Measurements from ENCODE around the gene TLCD2.
"Not testable (repeated sequence)": the region's sequence is repeated elsewhere in the genome, so short reads cannot be mapped to it uniquely, and the experiment has no call there.

Gene TLCD2

DNA sequence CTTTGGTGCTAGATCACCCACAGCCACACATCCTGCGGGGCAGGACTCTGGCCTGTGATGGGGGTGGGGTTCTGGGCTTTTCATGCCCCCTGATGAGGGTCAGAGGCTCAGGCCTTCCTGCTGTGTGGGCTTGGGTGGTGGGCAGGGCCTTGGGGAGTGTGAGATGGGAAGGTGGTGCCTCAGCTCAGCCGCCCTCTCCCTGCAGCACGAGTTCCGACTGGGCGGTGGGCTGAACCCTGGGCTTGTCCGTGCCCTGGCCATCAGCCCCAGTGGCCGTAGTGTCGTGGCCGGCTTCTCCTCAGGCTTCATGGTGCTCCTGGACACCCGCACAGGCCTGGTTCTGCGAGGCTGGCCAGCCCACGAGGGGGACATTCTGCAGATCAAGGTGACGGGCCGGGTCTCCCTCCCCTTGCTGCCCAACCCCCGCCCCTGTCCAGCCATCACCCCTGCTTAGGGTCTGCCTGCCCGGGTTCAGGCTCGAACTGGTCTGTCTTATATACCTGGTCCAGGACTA lies 25.7 kb upstream of the TLCD2 start:
- DNase-seq = no peak

DNA sequence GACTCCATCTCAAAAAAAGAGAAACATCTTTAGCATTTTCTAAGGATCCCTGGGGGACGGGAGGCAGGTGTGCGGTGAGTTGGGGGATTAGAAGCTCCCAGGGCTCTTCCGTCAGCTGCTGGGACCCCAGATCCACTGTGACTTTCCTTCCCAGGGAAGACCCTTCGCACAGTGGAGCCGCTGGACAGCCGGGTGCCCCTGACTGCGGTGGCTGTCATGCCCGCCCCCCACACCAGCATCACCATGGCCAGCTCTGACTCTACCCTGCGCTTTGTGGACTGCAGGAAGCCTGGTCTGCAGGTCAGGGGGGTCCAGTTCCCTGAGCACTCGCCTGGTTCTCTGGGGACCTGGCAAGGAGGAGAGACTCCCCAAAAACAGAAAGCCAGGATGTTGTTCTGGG lies 25.2 kb upstream of the TLCD2 start:
- DNase-seq = no peak

DNA sequence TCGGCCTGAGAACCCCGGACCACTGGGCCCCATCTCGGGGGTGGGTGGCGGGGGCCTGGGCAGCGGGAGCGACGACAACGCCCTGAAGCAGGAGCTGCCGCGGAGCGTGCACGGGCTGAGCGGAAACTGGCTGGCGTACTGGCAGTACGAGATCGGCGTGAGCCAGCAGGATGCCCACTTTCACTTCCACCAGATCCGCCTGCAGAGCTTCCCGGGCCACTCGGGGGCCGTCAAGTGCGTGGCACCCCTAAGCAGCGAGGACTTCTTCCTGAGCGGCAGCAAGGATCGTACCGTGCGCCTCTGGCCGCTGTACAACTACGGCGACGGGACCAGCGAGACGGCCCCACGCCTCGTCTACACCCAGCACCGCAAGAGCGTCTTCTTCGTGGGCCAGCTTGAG lies 23.6 kb upstream of the TLCD2 start:
- DNase-seq = no peak

DNA sequence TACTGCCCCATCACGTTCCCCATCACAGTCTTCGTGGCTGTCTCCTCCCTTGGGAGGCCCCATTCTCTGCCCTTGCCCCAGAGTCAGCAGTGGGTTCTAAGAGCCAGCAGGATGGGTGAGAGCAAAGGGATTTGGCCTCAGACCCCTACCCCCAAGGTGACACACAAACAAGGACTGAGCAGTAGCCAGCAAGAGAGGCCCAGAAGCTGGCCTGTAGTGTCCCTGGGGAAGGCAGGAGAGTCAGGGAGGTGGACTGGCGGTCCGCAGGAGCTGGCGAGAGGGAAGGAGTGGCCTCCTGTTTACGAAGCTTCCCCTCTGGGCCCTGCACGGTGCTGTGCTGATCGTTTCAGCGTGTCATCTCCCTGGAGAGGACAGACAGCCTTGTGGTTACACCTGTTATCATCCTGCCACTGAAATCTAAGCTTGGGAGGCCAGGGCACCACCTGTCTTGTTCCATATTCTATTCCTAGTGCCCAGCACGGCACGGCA lies 22.7 kb upstream of the TLCD2 start:
- no peak for DNase-seq

DNA sequence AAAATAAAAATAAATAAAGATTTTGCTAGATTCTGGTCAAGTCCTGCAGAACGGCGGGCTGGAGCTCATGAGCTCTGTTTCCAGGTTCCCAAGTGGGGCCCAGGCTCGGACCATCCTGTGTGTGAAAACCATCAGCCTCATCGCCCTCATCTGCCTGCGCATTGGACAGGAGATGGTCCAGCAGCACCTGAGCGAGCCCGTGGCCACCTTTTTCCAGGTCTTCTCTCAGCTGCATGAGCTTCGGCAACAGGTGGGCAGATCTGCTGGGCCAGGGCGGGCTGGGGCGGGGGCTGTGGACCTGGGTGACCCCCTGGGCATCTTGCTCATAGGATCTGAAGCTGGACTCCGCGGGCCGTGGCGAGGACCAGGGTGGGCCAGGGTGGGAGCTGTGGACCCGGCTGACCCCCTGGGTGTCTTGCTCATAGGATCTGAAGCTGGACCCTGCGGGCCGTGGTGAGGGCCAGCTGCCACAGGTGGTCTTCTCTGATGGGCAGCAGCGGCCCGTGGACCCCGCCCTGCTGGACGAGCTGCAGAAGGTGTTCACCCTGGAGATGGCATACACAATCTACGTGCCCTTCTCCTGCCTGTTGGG lies 22.2 kb upstream of the TLCD2 start:
- DNase-seq = no peak

DNA sequence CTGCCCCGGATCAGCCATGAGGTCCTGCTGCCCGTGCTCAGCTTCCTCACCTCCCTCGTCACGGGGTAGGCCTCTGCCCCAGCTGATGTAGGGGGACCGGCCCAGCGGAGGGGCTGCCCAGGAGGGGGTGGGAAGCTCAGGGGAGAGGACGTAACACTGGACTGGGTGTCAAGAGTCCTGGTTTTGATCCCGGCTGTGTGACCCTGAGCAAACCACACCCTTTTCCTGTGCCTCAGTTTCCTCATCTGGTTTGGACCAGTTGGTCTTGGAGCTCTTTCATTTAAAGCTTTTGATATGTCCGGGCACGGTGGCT lies 21.0 kb upstream of the TLCD2 start:
- no peak for DNase-seq

DNA sequence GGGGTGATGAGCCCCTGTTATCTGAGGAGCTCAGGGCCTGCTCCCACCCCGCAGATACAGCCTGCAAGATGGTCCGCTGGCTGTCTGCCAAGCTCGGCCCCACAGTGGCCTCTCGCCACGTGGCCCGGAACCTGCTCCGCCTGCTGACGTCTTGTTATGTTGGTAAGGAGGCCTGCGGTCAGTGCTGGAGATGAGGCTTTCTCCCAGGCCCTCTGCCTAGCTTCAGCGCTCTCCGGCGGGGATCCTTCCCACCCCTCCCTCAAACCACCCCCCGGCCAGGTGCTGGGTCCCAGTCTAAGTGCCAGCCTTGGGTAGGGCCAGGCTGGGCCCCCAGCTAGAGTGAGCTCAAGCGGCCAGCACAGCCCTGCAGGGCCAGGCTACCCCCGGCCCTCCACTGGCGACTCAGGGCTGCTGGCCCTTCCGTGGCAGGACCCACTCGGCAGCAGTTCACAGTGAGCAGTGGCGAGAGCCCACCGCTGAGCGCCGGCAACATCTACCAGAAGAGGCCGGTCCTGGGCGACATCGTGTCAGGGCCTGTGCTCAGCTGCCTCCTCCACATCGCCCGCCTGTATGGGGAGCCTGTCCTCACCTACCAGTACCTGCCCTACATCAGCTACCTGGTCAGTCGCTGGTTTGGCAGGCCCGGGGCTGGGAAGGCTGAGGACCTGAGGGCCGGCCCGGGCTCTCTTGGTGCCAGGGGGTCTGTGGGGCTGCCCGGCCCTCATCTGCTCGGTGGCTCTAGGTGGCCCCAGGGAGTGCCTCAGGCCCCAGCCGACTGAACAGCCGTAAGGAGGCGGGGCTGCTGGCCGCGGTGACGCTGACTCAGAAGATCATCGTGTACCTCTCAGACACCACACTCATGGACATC lies 20.4 kb upstream of the TLCD2 start:
- no peak for DNase-seq

DNA sequence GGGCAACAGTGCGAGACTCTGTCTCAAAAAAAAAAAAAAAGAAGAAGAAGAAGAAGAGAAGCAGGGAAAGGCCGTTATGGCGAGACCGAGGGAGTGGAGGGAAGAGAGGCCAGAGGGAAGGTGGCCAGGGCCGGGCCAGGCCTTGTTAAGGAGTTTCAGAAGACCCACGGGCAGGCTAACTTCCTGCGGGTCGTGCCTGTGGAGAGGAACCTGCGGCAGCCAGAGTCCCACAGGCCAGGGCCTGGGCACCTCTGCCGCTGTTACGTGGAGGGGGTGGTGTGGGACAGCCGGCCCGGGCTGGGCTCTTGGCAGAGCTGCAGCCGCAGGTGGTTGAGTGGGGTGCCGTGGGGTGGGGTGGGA lies 19.8 kb upstream of the TLCD2 start:
- DNase-seq = no peak

DNA sequence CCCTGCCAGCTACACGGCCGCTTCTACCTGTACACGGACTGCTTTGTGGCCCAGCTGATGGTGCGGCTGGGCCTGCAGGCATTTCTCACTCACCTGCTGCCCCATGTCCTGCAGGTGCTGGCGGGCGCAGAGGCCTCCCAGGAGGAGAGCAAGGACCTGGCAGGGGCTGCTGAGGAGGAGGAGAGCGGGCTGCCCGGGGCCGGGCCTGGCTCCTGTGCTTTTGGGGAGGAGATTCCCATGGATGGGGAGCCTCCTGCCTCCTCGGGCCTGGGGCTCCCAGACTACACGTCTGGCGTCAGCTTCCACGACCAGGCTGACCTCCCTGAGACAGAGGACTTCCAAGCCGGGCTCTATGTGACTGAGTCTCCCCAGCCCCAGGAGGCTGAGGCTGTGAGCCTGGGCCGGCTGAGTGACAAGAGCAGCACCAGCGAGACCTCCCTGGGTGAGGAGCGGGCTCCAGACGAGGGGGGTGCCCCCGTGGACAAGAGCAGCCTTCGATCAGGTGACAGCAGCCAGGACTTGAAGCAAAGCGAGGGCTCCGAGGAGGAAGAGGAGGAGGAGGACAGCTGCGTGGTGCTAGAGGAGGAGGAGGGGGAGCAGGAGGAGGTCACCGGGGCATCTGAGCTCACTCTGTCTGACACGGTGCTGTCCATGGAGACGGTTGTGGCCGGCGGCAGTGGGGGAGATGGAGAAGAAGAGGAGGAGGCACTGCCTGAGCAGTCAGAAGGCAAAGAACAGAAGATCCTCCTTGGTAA lies 17.9 kb upstream of the TLCD2 start:
- DNase-seq = no peak

DNA sequence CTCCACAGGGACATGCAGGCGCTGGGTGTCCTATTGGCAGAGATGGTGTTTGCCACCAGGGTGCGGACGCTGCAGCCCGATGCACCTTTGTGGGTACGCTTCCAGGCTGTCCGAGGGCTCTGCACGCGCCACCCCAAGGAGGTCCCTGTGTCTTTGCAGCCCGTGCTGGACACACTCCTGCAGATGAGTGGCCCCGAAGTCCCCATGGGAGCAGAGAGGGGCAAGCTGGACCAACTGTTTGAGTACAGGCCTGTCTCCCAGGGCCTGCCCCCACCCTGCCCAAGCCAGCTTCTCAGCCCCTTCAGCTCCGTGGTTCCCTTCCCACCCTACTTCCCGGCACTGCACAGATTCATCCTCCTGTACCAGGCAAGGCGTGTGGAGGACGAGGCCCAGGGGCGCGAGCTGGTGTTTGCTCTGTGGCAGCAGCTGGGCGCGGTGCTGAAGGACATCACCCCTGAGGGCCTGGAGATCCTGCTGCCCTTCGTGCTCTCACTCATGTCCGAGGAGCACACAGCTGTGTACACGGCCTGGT lies 17.1 kb upstream of the TLCD2 start:
- DNase-seq = no peak

DNA sequence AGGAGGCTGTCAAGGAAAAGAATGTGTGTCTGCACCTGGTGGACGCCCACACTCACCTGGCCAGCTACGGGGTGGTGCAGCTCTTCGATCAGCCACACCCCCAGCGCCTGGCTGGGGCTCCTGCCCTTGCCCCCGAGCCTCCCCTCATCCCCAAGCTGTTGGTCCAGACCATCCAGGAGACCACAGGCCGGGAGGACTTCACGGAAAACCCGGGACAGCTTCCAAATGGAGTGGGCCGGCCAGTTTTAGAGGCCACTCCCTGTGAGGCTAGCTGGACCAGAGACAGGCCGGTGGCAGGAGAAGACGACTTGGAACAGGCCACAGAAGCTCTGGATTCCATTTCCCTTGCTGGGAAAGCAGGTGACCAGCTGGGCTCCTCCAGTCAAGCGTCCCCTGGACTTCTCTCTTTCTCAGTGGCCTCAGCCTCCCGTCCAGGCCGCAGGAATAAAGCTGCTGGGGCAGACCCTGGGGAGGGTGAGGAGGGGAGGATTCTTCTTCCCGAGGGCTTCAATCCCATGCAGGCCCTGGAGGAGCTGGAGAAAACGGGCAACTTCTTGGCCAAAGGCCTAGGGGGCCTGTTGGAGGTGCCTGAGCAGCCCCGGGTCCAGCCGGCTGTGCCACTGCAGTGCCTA lies 16.6 kb upstream of the TLCD2 start:
- no peak for DNase-seq

DNA sequence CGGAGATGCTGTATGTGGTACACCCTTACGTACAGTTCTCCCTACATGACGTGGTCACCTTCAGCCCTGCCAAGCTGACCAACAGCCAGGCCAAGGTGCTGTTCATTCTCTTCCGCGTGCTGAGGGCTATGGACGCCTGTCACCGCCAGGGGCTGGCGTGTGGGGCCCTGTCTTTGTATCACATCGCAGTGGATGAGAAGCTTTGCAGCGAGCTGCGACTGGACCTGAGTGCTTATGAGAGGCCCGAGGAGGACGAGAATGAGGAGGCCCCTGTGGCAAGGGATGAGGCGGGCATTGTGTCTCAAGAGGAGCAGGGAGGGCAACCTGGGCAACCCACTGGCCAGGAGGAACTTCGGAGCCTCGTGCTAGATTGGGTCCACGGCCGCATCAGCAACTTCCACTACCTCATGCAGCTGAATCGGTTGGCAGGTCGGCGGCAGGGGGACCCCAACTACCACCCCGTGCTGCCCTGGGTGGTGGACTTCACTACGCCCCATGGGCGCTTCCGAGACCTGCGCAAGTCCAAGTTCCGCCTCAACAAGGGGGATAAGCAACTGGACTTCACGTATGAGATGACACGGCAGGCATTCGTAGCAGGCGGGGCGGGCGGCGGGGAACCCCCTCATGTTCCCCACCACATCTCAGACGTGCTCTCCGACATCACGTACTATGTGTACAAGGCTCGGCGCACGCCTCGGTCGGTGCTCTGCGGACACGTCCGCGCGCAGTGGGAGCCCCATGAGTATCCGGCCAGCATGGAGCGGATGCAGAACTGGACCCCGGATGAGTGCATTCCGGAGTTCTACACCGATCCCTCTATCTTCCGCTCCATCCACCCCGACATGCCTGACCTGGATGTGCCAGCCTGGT lies 15.7 kb upstream of the TLCD2 start:
- no peak for DNase-seq

DNA sequence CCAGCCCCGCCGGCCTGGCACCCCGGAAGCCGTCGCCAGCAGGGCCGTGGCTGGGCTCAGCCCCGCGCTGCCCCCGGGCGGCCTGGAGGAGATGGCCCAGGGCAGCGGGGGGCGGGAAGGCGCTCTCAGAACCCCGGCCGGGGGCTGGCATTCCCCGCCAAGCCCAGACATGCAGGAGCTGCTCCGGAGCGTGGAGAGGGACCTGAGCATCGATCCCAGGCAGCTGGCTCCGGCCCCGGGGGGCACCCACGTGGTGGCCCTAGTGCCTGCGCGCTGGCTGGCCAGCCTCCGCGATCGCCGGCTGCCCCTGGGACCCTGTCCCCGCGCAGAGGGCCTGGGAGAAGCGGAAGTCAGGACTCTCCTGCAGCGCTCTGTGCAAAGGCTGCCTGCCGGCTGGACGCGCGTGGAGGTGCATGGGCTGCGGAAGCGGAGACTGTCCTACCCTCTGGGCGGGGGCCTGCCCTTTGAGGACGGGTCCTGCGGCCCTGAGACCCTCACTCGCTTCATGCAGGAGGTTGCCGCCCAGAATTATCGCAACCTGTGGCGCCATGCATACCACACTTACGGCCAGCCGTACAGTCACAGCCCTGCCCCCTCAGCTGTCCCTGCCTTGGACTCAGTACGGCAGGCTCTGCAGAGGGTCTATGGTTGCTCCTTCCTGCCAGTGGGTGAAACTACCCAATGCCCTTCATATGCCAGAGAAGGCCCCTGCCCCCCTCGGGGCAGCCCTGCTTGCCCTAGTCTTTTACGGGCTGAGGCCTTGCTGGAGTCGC lies 14.9 kb upstream of the TLCD2 start:
- DNase-seq = no peak

DNA sequence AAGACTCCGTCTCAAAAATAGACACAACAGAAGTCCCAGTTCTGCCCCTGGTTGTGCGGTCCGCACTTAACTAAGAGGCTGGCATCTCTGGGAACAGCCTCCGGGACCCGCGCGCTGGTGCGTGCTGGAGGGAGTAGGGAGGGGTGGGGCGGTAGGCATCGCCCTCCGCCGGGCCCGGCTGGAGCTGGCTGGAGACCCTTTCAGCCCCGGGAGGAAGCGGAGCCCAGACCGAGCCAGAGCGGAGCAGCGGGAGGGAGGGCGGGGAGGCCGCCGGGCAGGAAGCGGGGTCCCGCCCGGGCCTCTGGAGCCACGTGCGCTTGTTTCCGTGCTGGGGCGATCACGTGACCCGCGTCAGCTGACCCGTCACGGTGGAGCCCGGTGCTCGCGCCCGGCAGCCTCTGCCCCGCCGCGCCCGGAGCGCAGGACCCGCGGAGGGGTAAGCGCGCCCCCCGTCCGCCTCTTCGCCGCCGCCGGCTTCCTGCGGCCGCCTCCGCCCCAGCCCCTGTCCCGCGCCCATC lies 14.2 kb upstream of the TLCD2 start, which contains the start of gene WDR81:
TSS of gene WDR81 (plus strand) at position 354 of the 518 bp plus-strand sequence. CDS start 256 bp downstream, outside the sequence.
- peak; percentile 86 for DNase-seq

DNA sequence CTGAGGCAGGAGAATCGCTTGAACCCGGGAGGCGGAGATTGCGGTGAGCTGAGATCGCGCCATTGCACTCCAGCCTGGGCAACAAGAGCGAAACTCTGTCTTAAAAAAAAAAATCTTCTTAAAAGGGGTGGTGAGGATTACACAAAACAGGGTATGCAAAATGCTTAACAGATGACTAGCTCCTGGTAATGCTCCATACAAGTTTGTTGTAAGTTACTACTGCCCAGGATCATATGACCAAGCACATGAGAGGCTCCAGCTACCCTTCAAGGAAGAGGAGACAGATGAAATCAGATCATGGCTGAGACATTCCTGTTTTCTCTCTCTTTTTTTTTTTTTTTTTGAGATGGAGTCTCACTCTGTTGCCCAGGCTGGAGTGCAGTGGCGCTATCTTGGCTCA lies 11.8 kb upstream of the TLCD2 start:
- DNase-seq = not testable (repeated sequence)

DNA sequence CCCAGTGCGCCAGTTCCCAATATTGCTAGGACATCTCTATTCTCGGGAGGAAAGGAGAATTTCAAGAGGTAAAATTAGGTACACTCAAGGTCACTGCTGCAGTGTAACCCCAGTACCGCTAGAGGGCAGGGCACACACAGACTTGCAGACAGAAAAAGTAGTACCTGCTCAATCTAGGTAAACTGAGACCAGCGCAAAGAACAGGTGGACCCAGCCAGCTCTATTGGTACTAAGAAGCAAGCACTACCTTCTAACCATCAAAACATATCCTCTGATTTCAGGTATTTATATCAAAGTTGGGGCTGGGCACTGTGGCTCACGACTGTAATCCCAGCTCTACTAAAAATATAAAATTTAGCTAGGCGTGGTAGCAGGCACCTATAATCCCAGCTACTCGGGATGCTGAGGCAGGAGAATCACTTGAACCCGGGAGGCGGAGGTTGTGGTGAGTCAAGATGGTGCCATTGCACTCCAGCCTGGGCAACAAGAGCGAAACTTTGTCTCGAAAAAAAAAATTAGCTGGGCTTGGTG lies 10.7 kb upstream of the TLCD2 start:
- peak; percentile 59 to 64 for DNase-seq

DNA sequence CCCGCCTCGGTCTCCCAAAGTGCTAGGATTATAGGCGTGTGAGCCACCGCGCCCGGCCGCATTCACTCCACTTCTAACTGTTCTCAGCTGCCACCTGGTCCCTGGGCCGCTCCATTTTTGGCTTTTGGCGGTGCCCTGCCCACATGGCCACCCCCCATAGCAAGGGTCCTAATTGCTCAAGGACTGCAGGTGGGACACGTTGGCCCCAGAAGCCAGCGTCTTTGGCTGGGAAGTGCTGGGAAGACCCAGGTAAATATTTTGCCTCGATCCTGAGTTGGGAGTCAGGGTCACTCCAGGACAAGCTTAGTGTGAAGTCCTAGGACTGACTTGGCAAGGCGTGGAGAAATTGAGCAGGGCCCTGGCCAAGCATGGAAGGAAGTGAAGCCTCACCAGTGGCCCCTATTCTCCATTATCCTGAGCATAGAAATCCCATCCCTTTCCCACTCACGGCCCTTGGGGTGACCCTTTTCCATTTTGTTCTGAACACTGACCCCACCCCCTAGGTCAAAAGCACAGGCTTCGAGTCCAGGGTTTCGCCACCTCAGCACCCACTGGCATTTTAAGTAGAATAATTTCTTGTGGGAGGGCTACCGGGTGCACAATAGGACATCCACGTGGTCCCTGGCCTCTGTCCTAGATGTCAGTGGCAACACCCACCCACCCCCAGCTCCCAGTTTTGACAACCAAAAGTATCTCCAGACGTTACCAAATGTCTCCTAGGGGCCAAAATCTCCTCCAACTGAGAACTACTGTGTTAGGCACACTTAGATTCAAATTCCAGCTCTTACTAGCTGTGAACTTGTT lies 8.4 kb upstream of the TLCD2 start:
- no peak for DNase-seq

DNA sequence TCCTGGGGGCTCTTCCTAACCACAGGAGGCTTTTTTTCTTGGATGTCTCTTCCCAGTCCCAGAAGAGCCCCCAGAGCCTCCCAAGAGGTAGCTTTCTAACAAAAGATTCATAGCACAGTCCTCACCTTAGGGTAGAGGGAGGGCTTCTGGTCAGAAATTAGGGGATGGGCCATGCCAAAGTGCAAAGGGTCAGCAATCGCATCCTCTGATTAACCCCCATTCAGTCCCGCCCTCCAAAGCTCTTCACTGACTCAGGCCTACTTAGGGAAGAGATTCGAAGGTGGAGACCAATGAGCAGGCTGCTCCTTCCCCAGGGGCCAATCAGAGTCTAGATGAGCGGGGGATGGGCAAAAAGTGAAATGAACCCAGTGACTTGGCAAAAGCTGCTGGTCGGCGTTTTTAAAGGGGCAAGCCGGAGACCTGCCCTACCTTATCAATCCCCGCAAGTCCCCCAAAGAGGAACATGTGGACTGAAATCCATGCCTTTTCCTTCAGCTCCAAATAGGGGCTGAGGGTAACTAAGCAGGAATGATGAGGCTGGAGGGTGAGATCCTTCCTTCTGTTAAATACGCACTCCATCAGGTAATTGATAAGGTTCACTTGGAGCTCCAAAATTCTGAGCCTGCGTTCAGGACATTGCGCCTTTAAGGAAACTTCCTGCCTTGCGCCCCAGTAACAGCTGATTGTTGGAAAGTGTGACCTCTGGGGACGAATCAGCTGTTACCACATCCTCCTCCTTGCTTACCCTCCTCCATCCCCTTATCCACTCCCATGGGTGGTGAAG lies 6.9 kb upstream of the TLCD2 start:
- peak; percentile 70 to 85 for DNase-seq
